ENCODE data around the gene TSHZ2. TPM values are rescaled to one million over a fixed set of nuclear protein-coding genes. Genes with fewer than 3 reads are reported as not detected.

TSHZ2 gene
- total and polyA plus RNA-seq, 2 experiments from 2014 or later, result 1.1 to 5.2 TPM

GRCh38 chr20:53258741-53259140 is 286.6 kb downstream of the TSHZ2 start:
- no peak overlapping the region for H3K4me3 ChIP-seq
- no peaks in the 10 kb centered on the region for H3K4me1 ChIP-seq (ENCODE audit: insufficient read depth)
- no peaks in the 10 kb centered on the region for H3K9me2 ChIP-seq (replicated peaks; ENCODE audit: insufficient read depth)
- no peaks in the 10 kb centered on the region for H3K9me3 ChIP-seq (ENCODE audit: low read depth)
- H3K79me2 ChIP-seq, result no peaks in the 10 kb centered on the region
- H3K27me3 ChIP-seq, result no peaks in the 10 kb centered on the region
- DNase-seq (ENCODE audit: low spot score), result no peak
- no peak overlapping the region for H2AFZ ChIP-seq
- TF ChIP-seq EZH2phosphoT487 (IDR thresholded peaks at IDR 0.05; ENCODE audit: low read depth, severe bottlenecking, unreplicated experiment) (no peak), EZH2 (IDR thresholded peaks at IDR 0.05; ENCODE audit: borderline replicate concordance) (no peak), CTCF (IDR thresholded peaks at IDR 0.05; ENCODE audit: poor library complexity) (no peak)
- WGBS (ENCODE audit: low lambda C conversion rate, missing lambda C conversion rate), result 61% methylated on average over 6 of the region's 6 CpGs
- no peak overlapping the region for H3K4me2 ChIP-seq
- H4K20me1 ChIP-seq (ENCODE audit: insufficient read depth, poor library complexity, severe bottlenecking), result no peaks in the 10 kb centered on the region
- H3K27ac ChIP-seq, result no peak overlapping the region
- H3K36me3 ChIP-seq (replicated peaks; ENCODE audit: insufficient read depth, low read depth), result no peaks in the 10 kb centered on the region

- H3K79me2 ChIP-seq, result no peaks in the 10 kb centered on the region
Measured at GRCh38 chr20:53260168-53260567, 288.0 kb downstream of the TSHZ2 start.

GRCh38 chr20:53260591-53260990 is 288.4 kb downstream of the TSHZ2 start:
- H4K20me1 ChIP-seq (ENCODE audit: insufficient read depth, poor library complexity, severe bottlenecking), result no peaks in the 10 kb centered on the region
- H3K27ac ChIP-seq, result no peak overlapping the region
- no peak overlapping the region for H2AFZ ChIP-seq
- H3K27me3 ChIP-seq, result no peaks in the 10 kb centered on the region
- 81% methylated on average over 2 of the region's 2 CpGs for WGBS (ENCODE audit: low lambda C conversion rate, missing lambda C conversion rate)
- H3K36me3 ChIP-seq (replicated peaks; ENCODE audit: insufficient read depth, low read depth), result no peaks in the 10 kb centered on the region
- no peaks in the 10 kb centered on the region for H3K9me3 ChIP-seq (ENCODE audit: low read depth)
- no peaks in the 10 kb centered on the region for H3K79me2 ChIP-seq
- TF ChIP-seq CTCF (IDR thresholded peaks at IDR 0.05; ENCODE audit: poor library complexity) (no peak), EZH2 (IDR thresholded peaks at IDR 0.05; ENCODE audit: borderline replicate concordance) (no peak), EZH2phosphoT487 (IDR thresholded peaks at IDR 0.05; ENCODE audit: low read depth, severe bottlenecking, unreplicated experiment) (no peak)
- H3K4me2 ChIP-seq, result no peak overlapping the region
- H3K9me2 ChIP-seq (replicated peaks; ENCODE audit: insufficient read depth), result no peaks in the 10 kb centered on the region
- no peaks in the 10 kb centered on the region for H3K4me1 ChIP-seq (ENCODE audit: insufficient read depth)
- H3K4me3 ChIP-seq, result no peak overlapping the region
- DNase-seq (ENCODE audit: low spot score), result no peak

More at GRCh38 chr20:53260168-53260567, 288.0 kb downstream of the TSHZ2 start:
- no peak overlapping the region for H3K4me3 ChIP-seq
- H3K27me3 ChIP-seq, result no peaks in the 10 kb centered on the region
- no peaks in the 10 kb centered on the region for H3K36me3 ChIP-seq (replicated peaks; ENCODE audit: insufficient read depth, low read depth)
- DNase-seq (ENCODE audit: low spot score), result no peak
- H3K4me2 ChIP-seq, result no peak overlapping the region
- 86% methylated on average over 3 of the region's 3 CpGs for WGBS (ENCODE audit: low lambda C conversion rate, missing lambda C conversion rate)
- no peaks in the 10 kb centered on the region for H4K20me1 ChIP-seq (ENCODE audit: insufficient read depth, poor library complexity, severe bottlenecking)
- no peak overlapping the region for H2AFZ ChIP-seq
- TF ChIP-seq EZH2 (IDR thresholded peaks at IDR 0.05; ENCODE audit: borderline replicate concordance) (no peak), EZH2phosphoT487 (IDR thresholded peaks at IDR 0.05; ENCODE audit: low read depth, severe bottlenecking, unreplicated experiment) (no peak), CTCF (IDR thresholded peaks at IDR 0.05; ENCODE audit: poor library complexity) (no peak)
- H3K27ac ChIP-seq, result no peak overlapping the region
- no peaks in the 10 kb centered on the region for H3K9me3 ChIP-seq (ENCODE audit: low read depth)
- H3K9me2 ChIP-seq (replicated peaks; ENCODE audit: insufficient read depth), result no peaks in the 10 kb centered on the region
- no peaks in the 10 kb centered on the region for H3K4me1 ChIP-seq (ENCODE audit: insufficient read depth)

GRCh38 chr20:53262365-53262764 is 290.2 kb downstream of the TSHZ2 start:
- no peak for TF ChIP-seq CTCF (IDR thresholded peaks at IDR 0.05; ENCODE audit: poor library complexity)
- no peak for TF ChIP-seq EZH2phosphoT487 (IDR thresholded peaks at IDR 0.05; ENCODE audit: low read depth, severe bottlenecking, unreplicated experiment)
- TF ChIP-seq EZH2 (IDR thresholded peaks at IDR 0.05; ENCODE audit: borderline replicate concordance), result no peak
- H2AFZ ChIP-seq, result no peak overlapping the region
- no peaks in the 10 kb centered on the region for H3K36me3 ChIP-seq (replicated peaks; ENCODE audit: insufficient read depth, low read depth)
- H3K4me2 ChIP-seq, result no peak overlapping the region
- no peaks in the 10 kb centered on the region for H3K9me2 ChIP-seq (replicated peaks; ENCODE audit: insufficient read depth)
- 48% methylated on average over 7 of the region's 7 CpGs for WGBS (ENCODE audit: low lambda C conversion rate, missing lambda C conversion rate)
- no peak for DNase-seq (ENCODE audit: low spot score)
- no peaks in the 10 kb centered on the region for H4K20me1 ChIP-seq (ENCODE audit: insufficient read depth, poor library complexity, severe bottlenecking)
- H3K27me3 ChIP-seq, result no peaks in the 10 kb centered on the region
- H3K27ac ChIP-seq, result no peak overlapping the region
- no peaks in the 10 kb centered on the region for H3K4me1 ChIP-seq (ENCODE audit: insufficient read depth)
- no peak overlapping the region for H3K4me3 ChIP-seq
- no peaks in the 10 kb centered on the region for H3K9me3 ChIP-seq (ENCODE audit: low read depth)
- H3K79me2 ChIP-seq, result no peaks in the 10 kb centered on the region
